Activated T-cell treated with anti-CD3 and anti-CD28 coated beads for 1 hour (primary cell): Measurements from ENCODE around the gene ERFL.
"Not testable (repeated sequence)": the region's sequence is repeated elsewhere in the genome, so short reads cannot be mapped to it uniquely, and the experiment has no call there.

ENCODE experiments used
- DNase-seq: peaks from one replicate; pipeline ENCODE4 v3.0.0-alpha.2; 2020; ENCODE audit warnings: low read depth

ERFL gene

GRCh38 chr19:41941410-41942202, 13.4 kb upstream of the ERFL start:
- DNase-seq: no peak

- no peak for DNase-seq
Observed at GRCh38 chr19:41940731-41941409, 12.6 kb upstream of the ERFL start.

GRCh38 chr19:41939861-41940730, 11.8 kb upstream of the ERFL start:
- DNase-seq: peak; percentile 39

GRCh38 chr19:41939209-41939608, 11.0 kb upstream of the ERFL start:
- DNase-seq: not testable (repeated sequence)

- no peak for DNase-seq
Observed at GRCh38 chr19:41937525-41938468, 9.5 kb upstream of the ERFL start.

GRCh38 chr19:41936961-41937360, 8.7 kb upstream of the ERFL start:
- no peak for DNase-seq

GRCh38 chr19:41936416-41936850, 8.2 kb upstream of the ERFL start:
- DNase-seq: no peak

GRCh38 chr19:41935760-41936415, 7.6 kb upstream of the ERFL start:
- DNase-seq: no peak

GRCh38 chr19:41934849-41935374, 6.7 kb upstream of the ERFL start:
- DNase-seq: peak; percentile 71

- DNase-seq: no peak
Observed at GRCh38 chr19:41933693-41934426, 5.6 kb upstream of the ERFL start.

- DNase-seq: no peak
Observed at GRCh38 chr19:41932720-41933332, 4.6 kb upstream of the ERFL start.

- DNase-seq: no peak
Observed at GRCh38 chr19:41932259-41932719, 4.0 kb upstream of the ERFL start.

GRCh38 chr19:41930926-41931592, 2.8 kb upstream of the ERFL start:
- DNase-seq: no peak

- no peak for DNase-seq
Observed at GRCh38 chr19:41930322-41930722, 2.1 kb upstream of the ERFL start.

- no peak for DNase-seq
Observed at GRCh38 chr19:41929536-41930071, 1.4 kb upstream of the ERFL start.

- no peak for DNase-seq
Observed at GRCh38 chr19:41928754-41929535, 696 bp upstream of the ERFL start.

- no peak for DNase-seq
Observed at GRCh38 chr19:41927497-41928192, 604 bp downstream of the ERFL start.
